HepG2 (cell line): ENCODE measurements around the gene CACNG4.

Experiments used
- EEA1 ChIP-seq: sonication (generic); formaldehyde crosslinking; IDR thresholded peaks from 2 replicates; pipeline ENCODE4 v1.5.1; 2020; ENCODE audit warnings: mild to moderate bottlenecking, missing genetic modification reagents, borderline replicate concordance
- KAT8 ChIP-seq: IDR thresholded peaks from 2 replicates; pipeline ENCODE4 v1.6.1; 2016; ENCODE audit warnings: missing genetic modification reagents, missing compliant biosample characterization
- MAZ ChIP-seq, 2 experiments: sonication (generic) in 1 of 2; formaldehyde crosslinking in 1 of 2; IDR thresholded peaks; 2 replicates each; pipeline versions ENCODE4 v1.5.0 to v1.6.1; 2012 to 2020; ENCODE audit warnings: low read depth in 2 of 2, mild to moderate bottlenecking in 2 of 2, borderline replicate concordance in 1 of 2, improper control_type of control experiment in 1 of 2, low read length in 1 of 2, missing genetic modification reagents in 1 of 2, moderate library complexity in 1 of 2
- NFIC ChIP-seq: IDR thresholded peaks from 2 replicates; pipeline ENCODE4 v1.6.1; 2012; ENCODE audit warnings: mild to moderate bottlenecking, low read length, inconsistent platforms
- POLR2A ChIP-seq, 2 experiments: IDR thresholded peaks; 2 replicates each; pipeline ENCODE4 v1.6.1; 2011; ENCODE audit warnings: low read depth in 2 of 2, low read length in 2 of 2, mild to moderate bottlenecking in 1 of 2, moderate library complexity in 1 of 2; ENCODE audit not compliant: insufficient read depth in 1 of 2
- POLR2AphosphoS2 ChIP-seq: IDR thresholded peaks from 2 replicates; pipeline ENCODE4 v1.6.1; 2011; ENCODE audit warnings: low read depth, low read length, improper control_type of control experiment
- SMARCC2 ChIP-seq: fragments of 450-650 bp; IDR thresholded peaks from 2 replicates; pipeline ENCODE4 v1.6.1; 2017; ENCODE audit warnings: antibody characterized with exemption, mild to moderate bottlenecking
- TAF1 ChIP-seq: sonication (generic); formaldehyde crosslinking; IDR thresholded peaks from 2 replicates; pipeline ENCODE4 v1.4.0; 2020; ENCODE audit warnings: missing genetic modification reagents
- ZFYVE20 ChIP-seq: sonication (generic); formaldehyde crosslinking; IDR thresholded peaks from 2 replicates; pipeline ENCODE4 v1.8.0; 2023; ENCODE audit warnings: low read depth, mild to moderate bottlenecking, moderate library complexity, missing genetic modification reagents, borderline replicate concordance
- TF ChIP-seq, protein P1 (sequence below): sonication (generic); formaldehyde crosslinking; IDR thresholded peaks from 2 replicates; pipeline ENCODE4 v1.5.0; 2020; ENCODE audit warnings: mild to moderate bottlenecking, missing genetic modification reagents, moderate library complexity
- TF ChIP-seq, protein P2 (sequence below): sonication (generic); formaldehyde crosslinking; IDR thresholded peaks from 2 replicates; pipeline ENCODE4 v1.8.1; 2022; ENCODE audit warnings: low read depth, mild to moderate bottlenecking, missing genetic modification reagents
- TF ChIP-seq, protein P3 (sequence below): sonication (generic); formaldehyde crosslinking; IDR thresholded peaks from 2 replicates; pipeline ENCODE4 v1.5.0; 2020; ENCODE audit warnings: mild to moderate bottlenecking, missing genetic modification reagents
- TF ChIP-seq, protein P4 (sequence below): sonication (generic); formaldehyde crosslinking; IDR thresholded peaks from 2 replicates; pipeline ENCODE4 v1.5.0; 2020; ENCODE audit warnings: missing genetic modification reagents
- TF ChIP-seq, protein P5 (sequence below): IDR thresholded peaks from 2 replicates; pipeline ENCODE4 v1.6.1; 2016; ENCODE audit warnings: missing biosample characterization, missing genetic modification reagents, low read depth

DNA sequence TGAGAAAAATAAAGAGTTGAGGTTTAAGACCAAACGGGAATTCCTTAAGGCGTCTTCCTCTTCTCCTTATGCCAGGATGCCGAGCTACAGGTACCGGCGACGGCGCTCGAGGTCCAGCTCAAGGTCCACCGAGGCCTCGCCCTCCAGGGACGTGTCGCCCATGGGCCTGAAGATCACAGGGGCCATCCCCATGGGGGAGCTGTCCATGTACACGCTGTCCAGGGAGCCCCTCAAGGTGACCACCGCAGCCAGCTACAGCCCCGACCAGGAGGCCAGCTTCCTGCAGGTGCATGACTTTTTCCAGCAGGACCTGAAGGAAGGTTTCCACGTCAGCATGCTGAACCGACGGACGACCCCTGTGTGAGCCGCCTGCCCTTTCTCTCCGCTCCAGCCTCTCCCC is 66.1 kb downstream of the CACNG4 start:
- TF ChIP-seq MAZ (IDR thresholded peaks at IDR 0.05; ENCODE audit: borderline replicate concordance, low read depth, low read length) = no peak
- TF ChIP-seq MAZ (CRISPR knock-in tag; IDR thresholded peaks at IDR 0.05; ENCODE audit: low read depth) = no peak
- TF ChIP-seq, protein P1, sequence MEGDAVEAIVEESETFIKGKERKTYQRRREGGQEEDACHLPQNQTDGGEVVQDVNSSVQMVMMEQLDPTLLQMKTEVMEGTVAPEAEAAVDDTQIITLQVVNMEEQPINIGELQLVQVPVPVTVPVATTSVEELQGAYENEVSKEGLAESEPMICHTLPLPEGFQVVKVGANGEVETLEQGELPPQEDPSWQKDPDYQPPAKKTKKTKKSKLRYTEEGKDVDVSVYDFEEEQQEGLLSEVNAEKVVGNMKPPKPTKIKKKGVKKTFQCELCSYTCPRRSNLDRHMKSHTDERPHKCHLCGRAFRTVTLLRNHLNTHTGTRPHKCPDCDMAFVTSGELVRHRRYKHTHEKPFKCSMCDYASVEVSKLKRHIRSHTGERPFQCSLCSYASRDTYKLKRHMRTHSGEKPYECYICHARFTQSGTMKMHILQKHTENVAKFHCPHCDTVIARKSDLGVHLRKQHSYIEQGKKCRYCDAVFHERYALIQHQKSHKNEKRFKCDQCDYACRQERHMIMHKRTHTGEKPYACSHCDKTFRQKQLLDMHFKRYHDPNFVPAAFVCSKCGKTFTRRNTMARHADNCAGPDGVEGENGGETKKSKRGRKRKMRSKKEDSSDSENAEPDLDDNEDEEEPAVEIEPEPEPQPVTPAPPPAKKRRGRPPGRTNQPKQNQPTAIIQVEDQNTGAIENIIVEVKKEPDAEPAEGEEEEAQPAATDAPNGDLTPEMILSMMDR = no peak
- TF ChIP-seq NFIC = no peak
- TF ChIP-seq, protein P2, sequence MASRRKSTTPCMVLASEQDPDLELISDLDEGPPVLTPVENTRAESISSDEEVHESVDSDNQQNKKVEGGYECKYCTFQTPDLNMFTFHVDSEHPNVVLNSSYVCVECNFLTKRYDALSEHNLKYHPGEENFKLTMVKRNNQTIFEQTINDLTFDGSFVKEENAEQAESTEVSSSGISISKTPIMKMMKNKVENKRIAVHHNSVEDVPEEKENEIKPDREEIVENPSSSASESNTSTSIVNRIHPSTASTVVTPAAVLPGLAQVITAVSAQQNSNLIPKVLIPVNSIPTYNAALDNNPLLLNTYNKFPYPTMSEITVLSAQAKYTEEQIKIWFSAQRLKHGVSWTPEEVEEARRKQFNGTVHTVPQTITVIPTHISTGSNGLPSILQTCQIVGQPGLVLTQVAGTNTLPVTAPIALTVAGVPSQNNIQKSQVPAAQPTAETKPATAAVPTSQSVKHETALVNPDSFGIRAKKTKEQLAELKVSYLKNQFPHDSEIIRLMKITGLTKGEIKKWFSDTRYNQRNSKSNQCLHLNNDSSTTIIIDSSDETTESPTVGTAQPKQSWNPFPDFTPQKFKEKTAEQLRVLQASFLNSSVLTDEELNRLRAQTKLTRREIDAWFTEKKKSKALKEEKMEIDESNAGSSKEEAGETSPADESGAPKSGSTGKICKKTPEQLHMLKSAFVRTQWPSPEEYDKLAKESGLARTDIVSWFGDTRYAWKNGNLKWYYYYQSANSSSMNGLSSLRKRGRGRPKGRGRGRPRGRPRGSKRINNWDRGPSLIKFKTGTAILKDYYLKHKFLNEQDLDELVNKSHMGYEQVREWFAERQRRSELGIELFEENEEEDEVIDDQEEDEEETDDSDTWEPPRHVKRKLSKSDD = no peak
- no peak for TF ChIP-seq POLR2AphosphoS2
- TF ChIP-seq, protein P3, sequence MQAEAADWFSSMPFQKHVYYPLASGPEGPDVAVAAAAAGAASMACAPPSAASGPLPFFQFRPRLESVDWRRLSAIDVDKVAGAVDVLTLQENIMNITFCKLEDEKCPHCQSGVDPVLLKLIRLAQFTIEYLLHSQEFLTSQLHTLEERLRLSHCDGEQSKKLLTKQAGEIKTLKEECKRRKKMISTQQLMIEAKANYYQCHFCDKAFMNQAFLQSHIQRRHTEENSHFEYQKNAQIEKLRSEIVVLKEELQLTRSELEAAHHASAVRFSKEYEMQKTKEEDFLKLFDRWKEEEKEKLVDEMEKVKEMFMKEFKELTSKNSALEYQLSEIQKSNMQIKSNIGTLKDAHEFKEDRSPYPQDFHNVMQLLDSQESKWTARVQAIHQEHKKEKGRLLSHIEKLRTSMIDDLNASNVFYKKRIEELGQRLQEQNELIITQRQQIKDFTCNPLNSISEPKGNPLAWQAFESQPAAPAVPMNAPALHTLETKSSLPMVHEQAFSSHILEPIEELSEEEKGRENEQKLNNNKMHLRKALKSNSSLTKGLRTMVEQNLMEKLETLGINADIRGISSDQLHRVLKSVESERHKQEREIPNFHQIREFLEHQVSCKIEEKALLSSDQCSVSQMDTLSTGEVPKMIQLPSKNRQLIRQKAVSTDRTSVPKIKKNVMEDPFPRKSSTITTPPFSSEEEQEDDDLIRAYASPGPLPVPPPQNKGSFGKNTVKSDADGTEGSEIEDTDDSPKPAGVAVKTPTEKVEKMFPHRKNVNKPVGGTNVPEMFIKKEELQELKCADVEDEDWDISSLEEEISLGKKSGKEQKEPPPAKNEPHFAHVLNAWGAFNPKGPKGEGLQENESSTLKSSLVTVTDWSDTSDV (CRISPR knock-in tag) = no peak
- TF ChIP-seq POLR2A (IDR thresholded peaks at IDR 0.05; ENCODE audit: insufficient read depth in 1 of 2, low read depth in 2 of 2, low read length in 2 of 2) = no peak
- no peak for TF ChIP-seq TAF1 (CRISPR knock-in tag)
- no peak for TF ChIP-seq SMARCC2
- TF ChIP-seq ZFYVE20 = no peak
- TF ChIP-seq, protein P4, sequence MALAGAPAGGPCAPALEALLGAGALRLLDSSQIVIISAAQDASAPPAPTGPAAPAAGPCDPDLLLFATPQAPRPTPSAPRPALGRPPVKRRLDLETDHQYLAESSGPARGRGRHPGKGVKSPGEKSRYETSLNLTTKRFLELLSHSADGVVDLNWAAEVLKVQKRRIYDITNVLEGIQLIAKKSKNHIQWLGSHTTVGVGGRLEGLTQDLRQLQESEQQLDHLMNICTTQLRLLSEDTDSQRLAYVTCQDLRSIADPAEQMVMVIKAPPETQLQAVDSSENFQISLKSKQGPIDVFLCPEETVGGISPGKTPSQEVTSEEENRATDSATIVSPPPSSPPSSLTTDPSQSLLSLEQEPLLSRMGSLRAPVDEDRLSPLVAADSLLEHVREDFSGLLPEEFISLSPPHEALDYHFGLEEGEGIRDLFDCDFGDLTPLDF (CRISPR knock-in tag) = no peak
- no peak for TF ChIP-seq EEA1
- no peak for TF ChIP-seq KAT8 (CRISPR knock-in tag)
- TF ChIP-seq, protein P5, sequence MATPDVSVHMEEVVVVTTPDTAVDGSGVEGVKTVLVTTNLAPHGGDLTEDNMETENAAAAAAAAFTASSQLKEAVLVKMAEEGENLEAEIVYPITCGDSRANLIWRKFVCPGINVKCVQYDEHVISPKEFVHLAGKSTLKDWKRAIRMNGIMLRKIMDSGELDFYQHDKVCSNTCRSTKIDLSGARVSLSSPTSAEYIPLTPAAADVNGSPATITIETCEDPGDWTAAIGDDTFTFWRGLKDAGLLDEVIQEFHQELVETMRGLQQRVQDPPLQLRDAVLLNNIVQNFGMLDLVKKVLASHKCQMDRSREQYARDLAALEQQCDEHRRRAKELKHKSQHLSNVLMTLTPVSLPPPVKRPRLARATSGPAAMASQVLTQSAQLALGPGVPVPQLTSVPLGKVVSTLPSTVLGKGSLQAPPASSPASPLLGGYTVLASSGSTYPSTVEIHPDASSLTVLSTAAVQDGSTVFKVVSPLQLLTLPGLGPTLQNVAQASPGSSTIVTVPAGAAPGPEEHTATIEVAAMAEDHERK (CRISPR knock-in tag) = no peak
